ENCODE data around the gene ZNF394.

DNA sequence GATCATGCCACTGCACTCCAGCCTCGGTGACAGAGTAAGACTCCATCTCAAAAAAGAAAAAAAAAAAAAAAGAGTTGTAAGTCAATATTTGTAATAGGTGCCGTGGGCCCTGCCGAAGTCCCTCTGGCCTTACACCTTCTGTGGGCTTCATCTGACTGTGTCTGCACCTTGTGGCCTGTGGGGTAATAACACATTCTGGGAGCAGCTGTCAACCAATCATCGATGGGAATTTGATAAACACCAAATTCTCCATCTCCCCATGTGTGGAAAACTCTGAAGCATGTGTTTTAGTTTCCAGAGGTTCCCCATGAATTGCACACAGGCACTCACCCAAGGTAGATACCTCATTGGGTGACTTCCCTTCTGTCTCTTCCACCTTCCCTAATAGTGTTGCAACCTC lies 10.8 kb downstream of the ZNF394 start:
- TF ChIP-seq, protein P1, sequence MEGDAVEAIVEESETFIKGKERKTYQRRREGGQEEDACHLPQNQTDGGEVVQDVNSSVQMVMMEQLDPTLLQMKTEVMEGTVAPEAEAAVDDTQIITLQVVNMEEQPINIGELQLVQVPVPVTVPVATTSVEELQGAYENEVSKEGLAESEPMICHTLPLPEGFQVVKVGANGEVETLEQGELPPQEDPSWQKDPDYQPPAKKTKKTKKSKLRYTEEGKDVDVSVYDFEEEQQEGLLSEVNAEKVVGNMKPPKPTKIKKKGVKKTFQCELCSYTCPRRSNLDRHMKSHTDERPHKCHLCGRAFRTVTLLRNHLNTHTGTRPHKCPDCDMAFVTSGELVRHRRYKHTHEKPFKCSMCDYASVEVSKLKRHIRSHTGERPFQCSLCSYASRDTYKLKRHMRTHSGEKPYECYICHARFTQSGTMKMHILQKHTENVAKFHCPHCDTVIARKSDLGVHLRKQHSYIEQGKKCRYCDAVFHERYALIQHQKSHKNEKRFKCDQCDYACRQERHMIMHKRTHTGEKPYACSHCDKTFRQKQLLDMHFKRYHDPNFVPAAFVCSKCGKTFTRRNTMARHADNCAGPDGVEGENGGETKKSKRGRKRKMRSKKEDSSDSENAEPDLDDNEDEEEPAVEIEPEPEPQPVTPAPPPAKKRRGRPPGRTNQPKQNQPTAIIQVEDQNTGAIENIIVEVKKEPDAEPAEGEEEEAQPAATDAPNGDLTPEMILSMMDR (IDR thresholded peaks at IDR 0.05), result no peak
- TF ChIP-seq EZH2 (IDR thresholded peaks at IDR 0.05; ENCODE audit: borderline replicate concordance, insufficient read depth, low read depth, low read length, poor library complexity, severe bottlenecking), result no peak
